Measurements from ENCODE around the gene TNFSF12.

- TF ChIP-seq, protein P1, sequence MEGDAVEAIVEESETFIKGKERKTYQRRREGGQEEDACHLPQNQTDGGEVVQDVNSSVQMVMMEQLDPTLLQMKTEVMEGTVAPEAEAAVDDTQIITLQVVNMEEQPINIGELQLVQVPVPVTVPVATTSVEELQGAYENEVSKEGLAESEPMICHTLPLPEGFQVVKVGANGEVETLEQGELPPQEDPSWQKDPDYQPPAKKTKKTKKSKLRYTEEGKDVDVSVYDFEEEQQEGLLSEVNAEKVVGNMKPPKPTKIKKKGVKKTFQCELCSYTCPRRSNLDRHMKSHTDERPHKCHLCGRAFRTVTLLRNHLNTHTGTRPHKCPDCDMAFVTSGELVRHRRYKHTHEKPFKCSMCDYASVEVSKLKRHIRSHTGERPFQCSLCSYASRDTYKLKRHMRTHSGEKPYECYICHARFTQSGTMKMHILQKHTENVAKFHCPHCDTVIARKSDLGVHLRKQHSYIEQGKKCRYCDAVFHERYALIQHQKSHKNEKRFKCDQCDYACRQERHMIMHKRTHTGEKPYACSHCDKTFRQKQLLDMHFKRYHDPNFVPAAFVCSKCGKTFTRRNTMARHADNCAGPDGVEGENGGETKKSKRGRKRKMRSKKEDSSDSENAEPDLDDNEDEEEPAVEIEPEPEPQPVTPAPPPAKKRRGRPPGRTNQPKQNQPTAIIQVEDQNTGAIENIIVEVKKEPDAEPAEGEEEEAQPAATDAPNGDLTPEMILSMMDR (IDR thresholded peaks at IDR 0.05; ENCODE audit: insufficient read depth, low read depth, low read length): no peak
- TF ChIP-seq EZH2 (IDR thresholded peaks at IDR 0.05; ENCODE audit: insufficient read depth, low read length): no peak
Measured at GRCh38 chr17:7588553-7589203, 39.8 kb downstream of the TNFSF12 start.
